HepG2 (cell line): ENCODE data around the gene FIZ1. TPM values are rescaled to one million over a fixed set of nuclear protein-coding genes. Genes with fewer than 3 reads are reported as not detected.
A peak's percentile ranks its signal among the peaks of the same experiment; 100 is the strongest.

Source experiments
- ATAC-seq: fragments of 200-7000 bp; cut with Tn5 transposase; 3 replicates; pipeline ENCODE4 v1.9.1; 2020; ENCODE audit warnings: mild to moderate bottlenecking, moderate library complexity
- BruUV-seq: library from RNA; stranded (reverse); fragments of 400-500 nt; replicated peaks from 2 replicates; lab custom pipeline; 2021; lab: Mats Ljungman, UMichigan
- CTCF ChIA-PET: fragments of 300-600 bp; formaldehyde crosslinking; extraction: SDS; loops from one replicate; lab custom pipeline; 2021; ENCODE audit warnings: low total read pairs, inconsistent platforms, low intra/inter-chr PET ratio; lab: Yijun Ruan, JAX
- POLR2A ChIA-PET: fragments of 350-600 bp; sonication (Branson Sonifier 250); formaldehyde crosslinking; loops from one replicate; lab custom pipeline; 2020; ENCODE audit warnings: antibody characterized with exemption, inconsistent platforms; lab: Yijun Ruan, JAX
- DNase-seq: peaks from one replicate; pipeline ENCODE4 v3.0.0-alpha.2; 2015; ENCODE audit warnings: low spot score
- FAIRE-seq: peaks from 3 replicates; lab custom pipeline; 2011; peaks lifted over from hg19 to GRCh38; lab: Jason Lieb, UNC
- H2AFZ ChIP-seq: one replicate; pipeline ENCODE4 v1.6.1; 2011; ENCODE audit warnings: low read length, inconsistent platforms
- H3K27ac ChIP-seq: fragments of 300-600 bp; 3 replicates; pipeline ENCODE4 v1.8.0; 2011; ENCODE audit warnings: mixed run types, mild to moderate bottlenecking, mixed read lengths, low read length, inconsistent platforms; ENCODE audit not compliant: insufficient read depth; ENCODE audit errors: extremely low read length
- H3K27me3 ChIP-seq, 2 experiments: fragments of 200-600 bp in 1 of 2; 2 replicates in 1 of 2; 3 replicates in 1 of 2; pipeline versions ENCODE4 v1.6.0 to v1.8.0; 2011; ENCODE audit warnings: low read length in 2 of 2, mild to moderate bottlenecking in 2 of 2, moderate library complexity in 2 of 2, inconsistent platforms in 1 of 2; ENCODE audit not compliant: insufficient read depth in 2 of 2, control insufficient read depth in 1 of 2
- H3K36me3 ChIP-seq, 2 experiments: fragments of 200-600 bp in 1 of 2; replicated peaks in 1 of 2; 2 replicates in 1 of 2; 3 replicates in 1 of 2; pipeline versions ENCODE4 v1.5.1 to v1.8.0; 2011; ENCODE audit warnings: low read length in 2 of 2, inconsistent platforms in 1 of 2; ENCODE audit not compliant: insufficient read depth in 2 of 2, control insufficient read depth in 1 of 2
- H3K4me1 ChIP-seq: 2 replicates; pipeline ENCODE4 v1.5.1; 2012; ENCODE audit warnings: low read length, inconsistent platforms; ENCODE audit not compliant: insufficient read depth
- H3K4me2 ChIP-seq: 2 replicates; pipeline ENCODE4 v1.6.0; 2011; ENCODE audit warnings: low read depth, low read length, inconsistent platforms
- H3K4me3 ChIP-seq, 3 experiments: fragments of 200-600 bp in 1 of 3; sonication (generic), shearing (Covaris generic) in 1 of 3; replicated peaks in 1 of 3; 2 replicates each; pipeline ENCODE4 v1.5.1; 2011 to 2016; ENCODE audit warnings: low read length in 3 of 3, inconsistent platforms in 2 of 3, low read depth in 2 of 3, mild to moderate bottlenecking in 2 of 3, control low read depth in 1 of 3, mixed read lengths in 1 of 3; ENCODE audit not compliant: insufficient read depth in 1 of 3
- H3K79me2 ChIP-seq: one replicate; pipeline ENCODE4 v1.6.1; 2011; ENCODE audit warnings: low read length, inconsistent platforms; ENCODE audit not compliant: insufficient read depth
- H3K9ac ChIP-seq: 2 replicates; pipeline ENCODE4 v1.6.0; 2011; ENCODE audit warnings: mild to moderate bottlenecking, low read depth, low read length, inconsistent platforms; ENCODE audit not compliant: insufficient read depth
- H3K9me3 ChIP-seq: 2 replicates; pipeline ENCODE4 v1.5.1; 2012; ENCODE audit warnings: mild to moderate bottlenecking, low read length
- H4K20me1 ChIP-seq: 2 replicates; pipeline ENCODE4 v1.6.0; 2011; ENCODE audit warnings: inconsistent platforms, mild to moderate bottlenecking, low read length, moderate library complexity; ENCODE audit not compliant: insufficient read depth
- EEA1 ChIP-seq: sonication (generic); formaldehyde crosslinking; IDR thresholded peaks from 2 replicates; pipeline ENCODE4 v1.5.1; 2020; ENCODE audit warnings: mild to moderate bottlenecking, missing genetic modification reagents, borderline replicate concordance
- ERF ChIP-seq: IDR thresholded peaks from 2 replicates; pipeline ENCODE4 v1.6.1; 2018; ENCODE audit warnings: missing biosample characterization, missing genetic modification reagents
- HBP1 ChIP-seq: IDR thresholded peaks from 2 replicates; pipeline ENCODE4 v1.6.1; 2016; ENCODE audit warnings: low read depth, control low read depth
- KDM5B ChIP-seq: sonication (generic); formaldehyde crosslinking; IDR thresholded peaks from 2 replicates; pipeline ENCODE4 v1.4.0; 2020; ENCODE audit warnings: missing genetic modification reagents, mild to moderate bottlenecking, borderline replicate concordance
- NCOA5 ChIP-seq: sonication (generic); formaldehyde crosslinking; IDR thresholded peaks from 2 replicates; pipeline ENCODE4 v1.4.0; 2020; ENCODE audit warnings: missing genetic modification reagents
- RXRA ChIP-seq: sonication (generic); formaldehyde crosslinking; IDR thresholded peaks from 2 replicates; pipeline ENCODE4 v1.5.1; 2020; ENCODE audit warnings: missing genetic modification reagents
- SAFB2 ChIP-seq: sonication (generic); formaldehyde crosslinking; IDR thresholded peaks from 2 replicates; pipeline ENCODE4 v1.5.1; 2020; ENCODE audit warnings: missing genetic modification reagents, low read depth, mild to moderate bottlenecking, borderline replicate concordance
- SALL1 ChIP-seq: sonication (generic); formaldehyde crosslinking; IDR thresholded peaks from 2 replicates; pipeline ENCODE4 v1.8.0; 2022; ENCODE audit warnings: mild to moderate bottlenecking, missing genetic modification reagents
- ZNF12 ChIP-seq: sonication (generic); formaldehyde crosslinking; IDR thresholded peaks from 2 replicates; pipeline ENCODE4 v1.5.0; 2020; ENCODE audit warnings: missing genetic modification reagents
- ZNF704 ChIP-seq: sonication (generic); formaldehyde crosslinking; IDR thresholded peaks from 2 replicates; pipeline ENCODE4 v1.8.1; 2023; ENCODE audit warnings: mild to moderate bottlenecking, inconsistent platforms, moderate library complexity, missing genetic modification reagents, borderline replicate concordance
- ZNF749 ChIP-seq: sonication (generic); formaldehyde crosslinking; IDR thresholded peaks from 2 replicates; pipeline ENCODE4 v1.8.0; 2022; ENCODE audit warnings: mild to moderate bottlenecking, missing genetic modification reagents, moderate library complexity, borderline replicate concordance
- ZNF768 ChIP-seq: sonication (generic); formaldehyde crosslinking; IDR thresholded peaks from 2 replicates; pipeline ENCODE4 v1.4.0; 2020; ENCODE audit warnings: missing genetic modification reagents
- WGBS: methylation state at CpG from one replicate; pipeline ENCODE4 v1.1.6; 2017; ENCODE audit warnings: low lambda C conversion rate; 5-methylcytosine and 5-hydroxymethylcytosine counted together
- in situ Hi-C: cut with HindIII; loops from 2 replicates; pipeline ENCODE4 v1.10.0; 2017; ENCODE audit warnings: low pct_unique_long_range_greater_than_20kb; ENCODE audit not compliant: extremely low pct_ligation_motif_present
- intact Hi-C: fragments of 100-400 bp; cut with micrococcal nuclease; formaldehyde crosslinking; loops from one replicate; pipeline ENCODE4 v1.10.0; 2022; ENCODE audit not compliant: unreplicated experiment
- polyA plus RNA-seq, 8 experiments: library from polyadenylated mRNA; depleted of rRNA in 3 of 8; stranded (reverse) in 7 of 8; unstranded in 1 of 8; fragments of >200 nt; fragmentation: Illumina TruSeq in 4 of 8; extraction: Trizol in 4 of 8; gene quantifications; 2 replicates each; pipeline versions ENCODE4 v1.2.1 to v1.2.3, GENCODE V29; 2011 to 2016; ENCODE audit warnings: low read depth in 4 of 8, missing spikeins in 1 of 8, mixed read lengths in 1 of 8; ENCODE audit not compliant: insufficient read depth in 1 of 8
- total RNA-seq, 5 experiments: library from RNA; depleted of rRNA; stranded (reverse); fragments of >200 nt; fragmentation: Illumina TruSeq; extraction: Trizol; gene quantifications; 2 replicates each; pipeline ENCODE4 v1.2.3, GENCODE V29; 2016; ENCODE audit warnings: low read depth in 1 of 5
- TF ChIP-seq, protein P1 (sequence below): sonication (generic); formaldehyde crosslinking; IDR thresholded peaks from 2 replicates; pipeline ENCODE4 v1.4.0; 2020; ENCODE audit warnings: missing genetic modification reagents, borderline replicate concordance

Gene FIZ1
- total and polyA plus RNA-seq, 2 of the 13 experiments (the other 11 are each of a cell fraction or from before 2014, with no cell fraction given) = 3.6 to 5.9 TPM

- TF ChIP-seq, protein P1, sequence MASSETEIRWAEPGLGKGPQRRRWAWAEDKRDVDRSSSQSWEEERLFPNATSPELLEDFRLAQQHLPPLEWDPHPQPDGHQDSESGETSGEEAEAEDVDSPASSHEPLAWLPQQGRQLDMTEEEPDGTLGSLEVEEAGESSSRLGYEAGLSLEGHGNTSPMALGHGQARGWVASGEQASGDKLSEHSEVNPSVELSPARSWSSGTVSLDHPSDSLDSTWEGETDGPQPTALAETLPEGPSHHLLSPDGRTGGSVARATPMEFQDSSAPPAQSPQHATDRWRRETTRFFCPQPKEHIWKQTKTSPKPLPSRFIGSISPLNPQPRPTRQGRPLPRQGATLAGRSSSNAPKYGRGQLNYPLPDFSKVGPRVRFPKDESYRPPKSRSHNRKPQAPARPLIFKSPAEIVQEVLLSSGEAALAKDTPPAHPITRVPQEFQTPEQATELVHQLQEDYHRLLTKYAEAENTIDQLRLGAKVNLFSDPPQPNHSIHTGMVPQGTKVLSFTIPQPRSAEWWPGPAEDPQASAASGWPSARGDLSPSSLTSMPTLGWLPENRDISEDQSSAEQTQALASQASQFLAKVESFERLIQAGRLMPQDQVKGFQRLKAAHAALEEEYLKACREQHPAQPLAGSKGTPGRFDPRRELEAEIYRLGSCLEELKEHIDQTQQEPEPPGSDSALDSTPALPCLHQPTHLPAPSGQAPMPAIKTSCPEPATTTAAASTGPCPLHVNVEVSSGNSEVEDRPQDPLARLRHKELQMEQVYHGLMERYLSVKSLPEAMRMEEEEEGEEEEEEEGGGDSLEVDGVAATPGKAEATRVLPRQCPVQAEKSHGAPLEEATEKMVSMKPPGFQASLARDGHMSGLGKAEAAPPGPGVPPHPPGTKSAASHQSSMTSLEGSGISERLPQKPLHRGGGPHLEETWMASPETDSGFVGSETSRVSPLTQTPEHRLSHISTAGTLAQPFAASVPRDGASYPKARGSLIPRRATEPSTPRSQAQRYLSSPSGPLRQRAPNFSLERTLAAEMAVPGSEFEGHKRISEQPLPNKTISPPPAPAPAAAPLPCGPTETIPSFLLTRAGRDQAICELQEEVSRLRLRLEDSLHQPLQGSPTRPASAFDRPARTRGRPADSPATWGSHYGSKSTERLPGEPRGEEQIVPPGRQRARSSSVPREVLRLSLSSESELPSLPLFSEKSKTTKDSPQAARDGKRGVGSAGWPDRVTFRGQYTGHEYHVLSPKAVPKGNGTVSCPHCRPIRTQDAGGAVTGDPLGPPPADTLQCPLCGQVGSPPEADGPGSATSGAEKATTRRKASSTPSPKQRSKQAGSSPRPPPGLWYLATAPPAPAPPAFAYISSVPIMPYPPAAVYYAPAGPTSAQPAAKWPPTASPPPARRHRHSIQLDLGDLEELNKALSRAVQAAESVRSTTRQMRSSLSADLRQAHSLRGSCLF (CRISPR knock-in tag) = no peak
- no peak for TF ChIP-seq ERF (CRISPR knock-in tag)
- TF ChIP-seq ZNF768 (CRISPR knock-in tag) = peak; percentile 51; the same call in 1 of the 2 replicates
- TF ChIP-seq, all 625 proteins: peak for 2
Observed at GRCh38 chr19:55545443-55545842, 53.9 kb downstream of the FIZ1 start, which contains the start of gene SBK3 (continued).

- no peak overlapping the region for H3K27ac ChIP-seq
- in situ Hi-C loops = no loop called here
- H3K9ac ChIP-seq = 0 out of 2 replicates have a peak overlapping the region, but pooled peaks have one; percentile 3
- no peaks in the 10 kb centered on the region; a peak in 1 of 5 replicates for H3K27me3 ChIP-seq
- peak overlapping the region; percentile 77 for H3K4me2 ChIP-seq
- no peaks in the 10 kb centered on the region for H3K79me2 ChIP-seq
- no peaks in the 10 kb centered on the region for H3K36me3 ChIP-seq
- DNase-seq = peak; percentile 35
- ChIA-PET POLR2A (interaction anchor here (1.2 to 2.4 kb wide), 4 partner anchors 8 to 55 kb away, joined by 4 to 11 read pairs (median 6); partner anchors contain the start of genes FIZ1 and ZNF524), CTCF (no interaction called here)
- H2AFZ ChIP-seq = no peak overlapping the region
- peaks cover 56% of the 10 kb centered on the region for H3K4me1 ChIP-seq
- peak overlapping the region; percentile 21 to 69 (median 36); a peak in 4 of 6 replicates for H3K4me3 ChIP-seq
- no TSS peak for BruUV-seq
- H3K9me3 ChIP-seq = no peaks in the 10 kb centered on the region
- no peaks in the 10 kb centered on the region for H4K20me1 ChIP-seq
- intact Hi-C loops = no loop called here
- WGBS = 6% methylated on average over 9 of the region's 23 CpGs
- ATAC-seq = peak; percentile 21; the same call in 2 of the 3 replicates
- no peak for FAIRE-seq
- TF ChIP-seq NCOA5 (no peak), SAFB2 (no peak), RXRA (CRISPR knock-in tag) (peak; percentile 87), SALL1 (CRISPR knock-in tag) (0 out of 2 replicates have a peak, but pooled peaks have one; percentile 37), ZNF704 (CRISPR knock-in tag) (no peak), EEA1 (CRISPR knock-in tag) (no peak), KDM5B (CRISPR knock-in tag) (no peak), HBP1 (no peak), ZNF749 (CRISPR knock-in tag) (no peak), ZNF12 (no peak)
Observed at GRCh38 chr19:55544776-55545439, 54.4 kb downstream of the FIZ1 start.
